Measurements from ENCODE around the gene NDST3.

- TF ChIP-seq, protein P1, sequence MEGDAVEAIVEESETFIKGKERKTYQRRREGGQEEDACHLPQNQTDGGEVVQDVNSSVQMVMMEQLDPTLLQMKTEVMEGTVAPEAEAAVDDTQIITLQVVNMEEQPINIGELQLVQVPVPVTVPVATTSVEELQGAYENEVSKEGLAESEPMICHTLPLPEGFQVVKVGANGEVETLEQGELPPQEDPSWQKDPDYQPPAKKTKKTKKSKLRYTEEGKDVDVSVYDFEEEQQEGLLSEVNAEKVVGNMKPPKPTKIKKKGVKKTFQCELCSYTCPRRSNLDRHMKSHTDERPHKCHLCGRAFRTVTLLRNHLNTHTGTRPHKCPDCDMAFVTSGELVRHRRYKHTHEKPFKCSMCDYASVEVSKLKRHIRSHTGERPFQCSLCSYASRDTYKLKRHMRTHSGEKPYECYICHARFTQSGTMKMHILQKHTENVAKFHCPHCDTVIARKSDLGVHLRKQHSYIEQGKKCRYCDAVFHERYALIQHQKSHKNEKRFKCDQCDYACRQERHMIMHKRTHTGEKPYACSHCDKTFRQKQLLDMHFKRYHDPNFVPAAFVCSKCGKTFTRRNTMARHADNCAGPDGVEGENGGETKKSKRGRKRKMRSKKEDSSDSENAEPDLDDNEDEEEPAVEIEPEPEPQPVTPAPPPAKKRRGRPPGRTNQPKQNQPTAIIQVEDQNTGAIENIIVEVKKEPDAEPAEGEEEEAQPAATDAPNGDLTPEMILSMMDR (IDR thresholded peaks at IDR 0.05): no peak
- TF ChIP-seq POLR2A (IDR thresholded peaks at IDR 0.05): no peak
- TF ChIP-seq POLR2AphosphoS5 (IDR thresholded peaks at IDR 0.05): no peak
Observed at GRCh38 chr4:118018381-118019145, 15.7 kb upstream of the NDST3 start.

Measured in breast epithelium (tissue), 3 donors.